Posterior cingulate gyrus (tissue), 11 donors: Measurements from ENCODE around the gene CCDC190.
"Not testable (repeated sequence)": the region's sequence is repeated elsewhere in the genome, so short reads cannot be mapped to it uniquely, and the experiment has no call there.

Source experiments
- DNase-seq, 10 donors: peaks; one replicate each; pipeline versions ENCODE4 v3.0.0 to v3.0.0-alpha.2; 2020 to 2021; ENCODE audit warnings: mixed read lengths in 3 of 10
- intact Hi-C: fragments of 100-400 bp; cut with DNase I; formaldehyde crosslinking; loops from one replicate; pipeline ENCODE4 v1.15.1; 2023

The CCDC190 gene

DNA sequence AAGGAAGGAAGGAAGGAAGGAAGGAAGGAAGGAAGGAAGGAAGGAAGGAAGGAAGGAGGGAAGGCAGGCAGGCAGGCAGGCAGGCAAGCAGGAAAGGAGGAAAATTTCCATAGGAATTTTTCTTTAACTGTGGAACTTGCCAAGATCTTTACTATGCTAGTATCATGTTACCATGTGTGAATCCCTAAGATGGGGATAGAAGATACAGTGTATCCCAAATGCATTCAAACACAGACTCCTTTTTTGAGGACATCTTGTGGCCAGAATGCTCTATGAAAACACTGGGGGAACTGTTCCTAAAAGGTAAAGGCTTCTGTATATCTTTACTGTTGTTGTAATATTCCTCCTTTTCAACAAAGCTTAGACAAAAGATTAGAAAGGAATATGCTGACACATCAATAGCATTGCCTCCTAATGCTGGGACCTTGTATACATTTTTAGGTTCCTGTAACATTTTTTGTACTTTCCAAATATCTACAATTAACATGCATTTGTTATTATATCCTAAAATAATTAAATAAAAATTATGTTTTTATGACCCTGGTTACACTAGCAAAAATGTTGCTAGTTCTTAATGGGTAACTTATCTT is 20.6 kb downstream of the CCDC190 start:
- DNase-seq, result no peak
- intact Hi-C loops, result no loop called here

DNA sequence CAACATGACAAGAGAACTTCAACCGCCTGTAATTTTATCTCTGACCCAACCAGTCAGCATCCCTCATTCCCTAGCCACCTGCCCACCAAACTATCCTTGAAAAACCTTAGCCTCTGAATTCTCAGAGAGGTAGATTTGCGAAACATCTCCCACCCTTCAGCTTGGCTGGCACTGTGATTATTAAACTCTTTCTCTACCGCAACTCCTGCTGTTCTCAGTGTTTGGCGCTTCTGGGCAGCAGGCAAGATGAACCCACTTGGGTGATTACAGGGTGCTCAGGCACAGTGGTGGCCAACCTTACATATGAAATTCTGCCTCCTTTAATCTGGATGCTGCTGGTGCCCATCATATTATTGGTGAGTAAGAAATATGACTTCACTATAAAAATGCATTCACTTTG is 22.1 kb downstream of the CCDC190 start:
- DNase-seq, result no peak

DNA sequence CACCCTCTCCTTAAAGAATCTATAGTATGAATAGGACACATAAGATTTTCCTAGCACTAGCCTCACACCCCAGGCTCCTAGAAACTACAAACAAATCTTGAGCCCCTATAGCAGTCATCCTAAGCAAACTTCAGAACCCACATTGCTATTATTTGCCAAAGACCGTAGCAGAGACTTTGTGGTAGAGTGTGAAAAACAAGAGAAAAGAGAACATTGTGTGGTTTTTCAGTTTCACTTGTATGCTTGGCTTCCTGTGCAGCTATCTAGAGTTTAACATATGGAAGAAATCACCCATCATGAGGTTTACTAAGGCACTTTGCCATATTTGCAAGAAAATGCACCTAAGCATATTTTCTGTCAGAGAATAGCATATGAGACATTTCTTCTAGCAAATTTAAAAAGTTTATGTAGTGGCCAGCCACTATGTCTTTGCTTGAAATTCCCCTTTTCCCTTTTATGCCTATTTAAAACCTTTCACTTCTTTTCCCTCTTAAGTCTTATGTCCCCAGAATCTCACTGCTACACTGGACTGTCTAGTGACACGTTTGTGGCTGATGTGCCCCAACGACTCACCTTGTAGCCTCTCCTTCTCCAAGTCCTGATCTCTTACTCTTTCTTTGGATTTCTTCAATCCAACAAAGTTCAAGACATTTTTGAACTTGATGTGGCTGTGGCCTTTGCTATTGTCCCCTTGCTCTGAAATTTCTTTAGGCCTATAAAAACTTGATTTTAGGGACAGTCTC is 25.6 kb downstream of the CCDC190 start:
- no peak for DNase-seq
- intact Hi-C loops, result no loop called here

More for the DNA sequence above, 22.1 kb downstream of the CCDC190 start:
- intact Hi-C loops, result no loop called here

DNA sequence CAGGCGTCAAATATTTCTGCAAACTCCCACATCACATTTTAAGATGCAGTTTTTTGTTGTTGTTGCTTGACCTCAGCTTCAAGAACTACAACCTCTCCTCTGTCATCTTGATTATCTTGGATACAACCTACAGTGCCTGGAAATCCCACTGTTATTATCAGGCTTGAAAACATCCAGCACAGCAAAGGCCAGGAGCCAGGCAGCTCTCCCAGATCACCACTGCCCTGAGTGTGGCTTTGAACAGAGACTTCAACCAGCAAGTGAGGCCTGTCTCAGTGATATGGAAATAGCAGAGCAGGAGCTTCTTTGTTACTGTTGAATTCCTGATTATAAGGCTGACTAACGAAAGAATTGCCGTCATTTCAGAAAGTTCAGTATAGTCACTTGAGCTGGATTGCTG is 28.5 kb downstream of the CCDC190 start:
- intact Hi-C loops, result no loop called here
- DNase-seq, result no peak

DNA sequence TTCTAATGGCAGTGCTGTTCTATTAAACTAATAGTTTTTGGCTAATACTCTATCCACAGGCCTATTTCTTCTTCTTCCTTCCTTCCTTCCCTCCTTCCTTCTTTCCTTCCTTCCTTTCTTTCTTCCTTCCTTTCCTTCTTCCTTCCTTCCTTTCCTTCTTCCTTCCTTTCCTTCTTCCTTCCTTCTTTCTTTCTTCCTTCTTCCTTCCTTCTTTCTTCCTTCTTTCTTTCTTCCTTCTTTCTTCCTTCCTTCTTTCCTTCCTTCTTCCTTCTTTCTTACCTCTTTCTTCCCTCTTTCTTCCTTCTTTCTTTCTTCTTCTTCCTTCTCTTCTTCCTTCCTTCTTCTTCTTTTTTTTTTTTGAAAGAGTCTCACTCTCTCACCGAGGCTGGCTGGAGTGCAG is 31.7 kb downstream of the CCDC190 start:
- intact Hi-C loops, result no loop called here
- DNase-seq, result no peak

DNA sequence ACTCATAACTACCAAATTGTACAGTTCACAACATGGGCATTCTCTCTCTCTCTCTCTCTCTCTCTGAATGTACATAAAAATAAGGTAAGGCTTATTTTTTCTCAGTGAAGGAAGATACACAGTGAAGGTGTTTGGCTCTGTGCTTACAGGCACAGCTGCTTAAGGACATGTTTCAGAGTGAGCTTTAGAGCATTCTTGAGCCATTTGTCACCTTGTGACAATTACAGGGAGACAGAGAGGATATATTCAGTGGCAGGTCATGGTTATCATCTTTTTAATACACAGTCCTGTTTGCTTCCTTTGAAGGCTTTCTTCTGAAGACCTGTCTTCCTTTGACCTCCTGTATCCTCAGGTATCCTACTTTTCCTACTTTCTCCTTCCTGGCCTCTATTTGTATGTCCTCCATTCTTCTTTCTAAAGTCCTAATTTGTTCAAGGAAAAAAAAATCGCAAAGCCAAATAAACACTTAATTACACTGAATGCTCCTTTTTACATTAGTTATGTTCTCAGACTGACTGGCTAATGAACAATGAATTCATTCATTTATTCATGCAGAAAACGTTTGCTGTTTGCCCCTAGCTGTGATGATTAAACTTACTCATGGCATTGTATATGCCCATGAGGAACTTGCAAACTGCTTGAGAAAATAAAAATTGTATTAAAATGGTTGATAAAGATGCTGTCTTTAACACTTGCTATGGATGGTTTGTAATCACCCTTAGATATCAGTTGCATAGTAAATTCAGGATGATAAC is 37.0 kb downstream of the CCDC190 start:
- no peak for DNase-seq
- intact Hi-C loops, result no loop called here

DNA sequence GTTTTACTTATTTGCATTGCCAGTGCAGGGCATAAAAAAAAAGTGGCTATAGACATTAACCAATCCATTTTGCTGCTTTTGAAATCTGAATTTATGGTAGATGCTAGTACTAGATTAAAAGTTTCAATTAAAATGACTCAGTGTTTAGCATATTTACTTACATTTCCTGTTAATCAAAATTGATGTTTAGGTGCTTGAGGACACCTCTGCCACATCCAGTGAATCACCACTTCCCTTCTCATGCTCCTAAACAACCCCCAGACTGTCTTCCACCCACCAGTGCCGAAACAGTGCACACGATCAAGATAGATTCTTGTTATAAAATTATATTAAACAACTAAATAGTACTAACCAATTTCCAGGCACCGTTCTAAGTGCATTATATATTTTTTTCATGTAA is 37.7 kb downstream of the CCDC190 start:
- intact Hi-C loops, result no loop called here
- DNase-seq, result no peak

DNA sequence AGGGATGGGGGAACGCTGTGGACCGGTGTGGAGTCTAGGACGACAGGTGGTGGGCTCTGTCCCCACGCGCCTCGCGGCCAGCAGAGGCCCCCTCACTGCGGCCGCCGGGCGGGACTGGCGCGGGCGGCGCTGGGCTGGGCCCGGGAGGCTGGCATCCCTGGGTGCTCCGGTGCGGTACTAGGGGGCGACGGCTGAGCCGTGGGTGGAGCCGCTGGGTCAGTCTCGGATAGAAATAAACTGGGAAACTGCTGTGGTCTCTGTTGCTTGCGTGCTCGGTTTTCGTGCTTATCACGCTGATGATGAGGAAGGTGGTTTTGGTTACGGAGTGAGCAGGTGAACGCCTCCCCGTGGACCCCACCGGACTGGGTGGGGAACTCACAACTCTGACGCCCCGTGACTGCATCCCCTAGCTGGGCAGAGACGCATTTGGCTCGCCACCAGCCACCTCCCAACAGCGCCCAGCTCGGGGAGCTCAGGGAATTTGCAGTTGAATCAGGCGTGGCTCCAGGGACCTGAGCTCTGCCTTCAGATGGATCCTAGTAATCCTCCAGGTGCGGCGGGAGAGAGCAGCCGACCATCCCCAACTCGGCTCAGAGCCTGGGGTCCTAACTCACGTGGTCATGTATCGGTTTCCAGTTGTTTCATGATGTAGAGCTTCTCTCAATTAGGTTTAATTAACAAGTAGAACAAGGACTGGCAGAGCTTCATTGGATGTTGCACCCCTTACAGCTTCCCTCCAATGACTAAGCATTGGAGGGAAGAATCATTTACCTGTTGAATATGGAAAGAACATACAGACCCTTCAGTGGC is 38.4 kb downstream of the CCDC190 start:
- peak; percentile 21 to 90 (median 48) for DNase-seq
- intact Hi-C loops, result no loop called here

DNA sequence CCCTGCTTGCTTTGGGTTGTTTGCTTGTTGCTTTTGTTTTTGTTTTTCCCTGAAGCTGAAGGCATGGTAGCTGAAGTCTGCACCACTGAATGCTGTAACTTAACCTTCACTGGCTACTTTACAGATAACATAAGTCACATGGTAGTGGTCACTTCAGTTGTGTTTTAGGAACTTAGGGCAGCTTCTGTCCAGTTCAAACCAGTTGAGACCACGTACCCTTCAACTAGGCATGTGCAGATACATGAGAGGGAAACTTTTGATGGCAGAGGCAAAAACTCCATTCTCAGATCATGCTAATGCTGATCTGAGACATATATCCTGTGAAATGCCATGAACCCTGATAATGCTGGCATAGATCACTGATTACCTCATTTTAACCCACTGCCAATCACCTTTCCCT is 42.3 kb downstream of the CCDC190 start:
- intact Hi-C loops, result not testable (repeated sequence)

DNA sequence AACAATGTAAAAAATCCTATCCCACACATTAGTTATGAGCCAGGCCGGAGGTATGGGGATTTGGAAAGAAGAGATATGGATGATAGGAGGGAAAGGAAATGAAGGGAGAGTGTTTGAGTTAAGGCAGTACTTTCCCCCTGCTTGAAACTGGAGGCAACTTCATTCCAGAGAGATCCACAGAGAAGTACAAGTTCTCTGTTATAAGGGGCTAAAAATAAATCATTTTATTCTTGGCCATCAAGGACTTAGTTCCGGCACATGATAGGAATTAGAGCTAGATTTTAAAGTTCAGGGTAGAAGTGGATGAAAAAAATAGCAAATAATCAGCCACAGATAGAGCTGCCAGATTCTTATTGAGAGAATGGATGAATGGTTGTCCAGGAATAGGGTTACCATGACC is 42.8 kb downstream of the CCDC190 start:
- intact Hi-C loops, DNase-seq: not testable (repeated sequence)

More for the DNA sequence above, 42.3 kb downstream of the CCDC190 start:
- DNase-seq, result not testable (repeated sequence)

DNA sequence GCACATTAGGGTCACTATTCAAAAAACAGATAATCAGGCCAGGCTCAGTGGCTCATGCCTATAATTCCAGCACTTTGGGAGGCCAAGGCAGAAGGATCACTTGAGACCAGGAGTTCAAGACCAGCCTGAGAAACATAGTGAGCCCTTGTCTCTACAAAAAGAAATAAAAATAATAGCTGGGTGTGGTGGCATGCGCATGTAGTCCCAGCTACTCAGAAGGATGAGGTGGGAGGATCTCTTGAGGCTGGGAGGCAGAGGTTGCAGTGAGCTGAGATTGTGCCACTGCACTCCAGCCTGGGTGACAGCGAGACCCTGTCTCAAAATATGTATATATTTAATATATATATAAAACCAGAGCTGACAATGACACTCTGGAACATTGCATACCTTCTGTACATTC is 48.6 kb downstream of the CCDC190 start:
- intact Hi-C loops, DNase-seq: not testable (repeated sequence)

DNA sequence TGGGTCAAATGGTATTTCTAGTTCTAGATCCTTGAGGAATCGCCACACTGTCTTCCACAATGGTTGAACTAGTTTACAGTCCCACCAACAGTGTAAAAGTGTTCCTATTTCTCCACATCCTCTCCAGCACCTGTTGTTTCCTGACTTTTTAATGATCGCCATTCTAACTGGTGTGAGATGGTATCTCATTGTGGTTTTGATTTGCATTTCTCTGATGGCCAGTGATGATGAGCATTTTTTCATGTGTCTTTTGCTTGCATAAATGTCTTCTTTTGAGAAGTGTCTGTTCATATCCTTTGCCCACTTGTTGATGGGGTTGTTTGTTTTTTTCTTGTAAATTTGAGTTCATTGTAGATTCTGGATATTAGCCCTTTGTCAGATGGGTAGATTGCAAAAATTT is 53.5 kb downstream of the CCDC190 start:
- intact Hi-C loops, result loop anchor here (10.0 kb wide), 1 partner anchor 193 kb away; no protein-coding TSS in a partner anchor

More for the DNA sequence above, 53.5 kb downstream of the CCDC190 start:
- not testable (repeated sequence) for DNase-seq
